HG03095 (cell line): ENCODE results near the gene OR2H2.
A peak's percentile ranks its signal among the peaks of the same experiment; 100 is the strongest.

Experiments used
- ATAC-seq: cut with Tn5 transposase; IDR thresholded peaks from one replicate; pipeline ENCODE4 v1.9.1; 2021; ENCODE audit warnings: moderate library complexity; ENCODE audit not compliant: unreplicated experiment

Gene OR2H2

DNA sequence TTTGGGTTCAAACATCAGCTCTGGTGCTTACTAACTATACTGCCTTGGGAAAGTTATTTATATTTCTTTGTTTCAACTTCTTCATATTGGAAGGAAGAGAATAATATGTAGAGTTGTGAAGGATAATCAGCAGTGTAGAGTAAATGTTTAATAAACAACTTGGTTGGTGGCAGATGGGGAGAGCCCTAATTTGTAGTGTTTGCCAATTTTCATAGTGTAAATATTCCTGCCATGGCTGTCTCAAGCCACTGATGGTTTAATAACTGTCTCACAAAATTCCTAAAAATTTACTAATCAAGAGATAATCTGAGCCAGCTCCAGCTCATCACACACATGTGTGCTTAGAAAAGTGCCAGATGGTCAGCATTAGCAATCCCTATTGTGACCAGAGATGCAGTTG lies at the start of gene OR2H2:
OR2H2 (plus strand) TSS at position 301 of the 400 bp plus-strand sequence. CDS start 2,824 bp downstream, outside the sequence.
- ATAC-seq: no peak

DNA sequence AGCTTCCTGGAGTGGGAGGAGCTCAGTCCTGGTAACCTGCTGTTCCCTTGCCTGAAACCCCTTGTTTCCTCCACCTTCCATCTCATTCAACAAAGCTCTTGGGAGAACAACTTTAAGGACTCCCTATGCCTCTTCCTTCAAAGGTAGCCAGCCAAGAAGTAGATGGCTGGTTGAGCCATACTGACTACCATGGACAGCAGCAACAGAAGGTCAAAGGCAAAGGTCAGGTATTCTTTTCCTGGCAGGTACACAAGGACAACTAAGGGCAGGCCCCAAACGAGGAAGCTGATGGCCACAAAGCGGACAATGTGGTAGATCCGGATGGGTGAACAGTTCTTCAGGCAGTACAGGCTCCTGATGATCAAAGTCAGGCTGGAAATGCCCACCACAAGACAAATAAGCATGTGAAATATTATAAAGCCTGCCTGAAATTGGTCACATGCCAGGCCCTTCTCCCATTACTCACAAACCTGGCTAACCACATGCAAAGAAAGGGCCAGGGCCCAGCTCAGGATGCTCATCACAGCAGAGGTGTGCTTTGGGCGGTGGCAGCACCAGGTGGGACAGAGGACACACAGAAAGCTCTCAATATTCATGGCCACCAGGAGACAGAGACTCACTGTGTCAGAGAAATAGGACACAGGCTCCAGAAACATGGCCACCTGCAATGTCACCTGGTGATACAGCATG lies 47.1 kb upstream of the OR2H2 start:
- ATAC-seq: no peak

DNA sequence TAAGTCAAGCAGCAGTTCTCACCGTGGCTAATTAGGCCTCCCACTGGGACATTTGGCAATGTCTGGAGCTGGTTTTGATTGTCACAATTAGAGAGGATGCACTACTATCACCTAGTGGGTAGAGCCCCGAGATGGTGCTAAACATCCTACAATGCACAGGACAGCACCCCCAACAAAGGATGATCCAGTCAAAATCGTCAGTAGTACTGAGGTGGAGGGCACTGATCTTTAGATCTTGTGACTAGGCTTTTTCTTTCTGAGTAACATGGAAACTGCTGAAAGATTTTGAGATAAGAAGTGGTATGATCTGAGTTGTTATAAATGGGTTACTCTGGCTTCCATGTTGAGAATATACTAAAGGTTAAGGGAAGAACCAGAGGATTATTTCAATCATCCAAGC lies 37.3 kb upstream of the OR2H2 start:
- ATAC-seq: no peak

GRCh38 chr6:29552512-29553051 lies 32.3 kb upstream of the OR2H2 start:
- ATAC-seq: no peak

- no peak for ATAC-seq
Measured at GRCh38 chr6:29553268-29554057, 31.5 kb upstream of the OR2H2 start.

- no peak for ATAC-seq
Measured at GRCh38 chr6:29554764-29555163, 30.2 kb upstream of the OR2H2 start.

GRCh38 chr6:29557320-29557719 lies 27.6 kb upstream of the OR2H2 start:
- no peak for ATAC-seq

- ATAC-seq: no peak
Measured at GRCh38 chr6:29558439-29559079, 26.4 kb upstream of the OR2H2 start.

DNA sequence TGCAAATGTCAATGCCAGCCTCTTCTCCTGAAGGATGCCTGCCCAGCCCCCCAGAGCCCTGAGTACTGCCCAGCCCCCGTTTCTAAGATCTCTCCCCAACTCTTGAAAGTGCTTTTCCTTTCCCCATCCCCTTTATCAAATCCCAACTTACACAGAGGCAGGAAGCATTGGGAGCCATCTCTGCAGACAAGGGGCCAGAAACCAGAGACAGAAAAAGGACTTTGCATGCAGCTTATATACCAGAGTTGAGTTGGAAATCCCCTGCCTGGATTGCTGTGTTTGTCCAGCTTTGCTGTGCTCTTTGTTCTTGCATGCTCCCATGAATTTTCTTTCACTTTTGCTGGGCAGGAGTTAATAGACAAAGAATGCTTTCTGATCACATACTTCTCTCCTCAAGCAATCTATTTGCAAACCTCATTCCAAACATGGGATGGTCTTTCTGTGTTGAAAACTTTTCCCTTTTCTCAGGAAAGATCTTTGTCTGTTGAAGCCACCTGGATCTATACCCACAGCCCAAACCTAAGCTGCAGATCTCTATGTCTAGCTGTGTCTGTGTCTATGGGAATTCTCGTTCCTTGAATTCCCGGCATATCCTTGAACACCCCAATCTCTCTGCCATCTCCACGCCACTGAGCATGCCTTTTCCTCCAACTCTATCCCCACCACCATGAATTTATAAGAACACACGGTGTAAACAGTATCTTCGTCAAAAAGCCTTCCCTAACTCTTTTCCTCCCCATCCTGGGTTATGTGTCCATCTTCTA lies 25.2 kb upstream of the OR2H2 start, which contains the start of gene UBD:
UBD (minus strand) TSS at position 209 of the 764 bp plus-strand sequence; CDS start at position 178, 31 bp downstream.
- ATAC-seq: no peak

DNA sequence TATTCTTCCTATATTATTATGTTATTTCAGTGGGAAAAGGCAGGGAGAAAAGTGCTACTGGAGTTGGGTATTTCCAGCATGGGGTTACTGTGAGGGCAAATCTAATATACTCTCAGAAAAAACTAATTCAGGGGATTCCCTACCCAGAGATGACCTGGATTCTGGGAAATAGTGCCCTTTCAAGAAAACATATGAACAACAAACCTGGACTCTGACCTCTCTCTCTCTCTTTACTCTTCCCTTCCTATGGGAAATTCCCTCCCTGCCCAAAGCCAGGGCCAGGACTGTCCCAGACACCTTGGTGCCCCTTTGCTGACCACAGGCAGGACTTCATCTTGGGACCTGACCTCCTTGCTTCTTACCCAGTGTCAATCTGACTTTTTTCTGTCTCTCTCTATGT lies 23.8 kb upstream of the OR2H2 start:
- no peak for ATAC-seq

DNA sequence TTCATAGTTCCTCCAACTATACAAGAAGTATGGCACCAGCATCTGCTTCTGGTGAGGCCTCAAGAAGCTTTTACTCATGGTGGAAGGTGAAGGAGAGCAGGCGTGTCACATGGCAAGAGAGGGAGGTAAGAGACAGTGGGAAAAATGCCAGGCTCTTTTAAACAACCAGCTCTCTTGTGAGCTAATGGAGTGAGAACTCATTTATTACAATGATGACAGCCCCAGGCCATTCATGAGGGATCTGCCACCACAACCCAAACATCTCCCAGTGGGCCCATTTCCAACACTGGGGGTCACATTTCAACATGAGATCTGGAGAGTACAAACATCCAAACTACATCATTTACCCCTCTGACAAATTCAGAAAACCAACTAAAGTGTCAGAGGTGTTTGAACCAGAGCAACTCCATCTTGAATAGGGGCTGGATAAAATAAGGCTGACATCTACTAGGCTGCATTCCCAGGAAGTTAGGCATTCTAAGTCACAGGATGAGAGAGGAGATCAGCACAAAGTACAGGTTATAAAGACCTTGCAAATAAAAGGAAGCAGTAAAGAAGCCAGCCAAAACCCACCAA lies 23.2 kb upstream of the OR2H2 start:
- ATAC-seq: no peak

DNA sequence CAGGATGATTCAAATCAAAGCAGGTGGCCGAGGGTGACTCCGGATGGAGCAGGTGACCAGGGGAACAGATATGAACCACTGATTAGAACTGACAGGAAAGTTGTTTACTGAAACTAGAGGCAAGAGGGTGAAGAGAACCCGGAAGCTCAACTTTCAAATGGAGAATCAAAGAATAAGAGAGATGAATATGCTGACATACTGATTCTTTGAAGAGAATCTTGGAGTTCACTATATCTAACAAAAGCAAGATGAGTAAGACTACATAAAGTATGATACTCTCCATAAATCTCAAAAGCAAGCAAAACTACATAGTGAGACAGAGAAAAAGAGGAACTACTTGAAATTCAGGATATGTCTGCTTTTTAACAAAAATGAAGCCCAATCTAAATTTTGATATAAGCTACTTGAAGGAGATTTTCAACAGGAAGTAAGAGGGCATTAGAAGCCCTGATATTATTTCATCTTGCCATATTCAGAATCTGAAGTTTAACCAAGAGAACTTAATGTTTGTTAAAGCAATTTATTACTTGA lies 21.4 kb upstream of the OR2H2 start:
- no peak for ATAC-seq

- ATAC-seq: peak; percentile 50
Measured at GRCh38 chr6:29564875-29565274, 20.0 kb upstream of the OR2H2 start.

- no peak for ATAC-seq
Measured at GRCh38 chr6:29566856-29567255, 18.1 kb upstream of the OR2H2 start.

- ATAC-seq: no peak
Measured at GRCh38 chr6:29567541-29567940, 17.4 kb upstream of the OR2H2 start.

DNA sequence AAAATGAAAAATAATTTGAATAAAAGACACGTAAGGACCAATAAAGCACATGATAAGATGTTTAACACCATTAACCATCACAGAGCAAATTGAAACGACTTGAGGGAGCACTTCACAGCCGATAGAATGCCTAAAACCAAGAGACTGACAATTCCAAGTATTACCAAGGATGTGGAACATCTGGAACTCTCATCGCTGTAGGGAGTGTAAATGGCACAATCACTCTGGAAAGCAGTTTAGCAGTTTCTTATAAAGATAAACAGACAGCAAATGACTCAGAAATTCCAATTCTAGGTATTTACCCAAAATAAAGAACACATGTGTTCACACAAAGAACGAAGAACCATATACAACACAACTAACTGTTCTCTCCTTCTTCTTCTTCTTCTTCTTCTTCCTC lies 16.9 kb upstream of the OR2H2 start:
- no peak for ATAC-seq

DNA sequence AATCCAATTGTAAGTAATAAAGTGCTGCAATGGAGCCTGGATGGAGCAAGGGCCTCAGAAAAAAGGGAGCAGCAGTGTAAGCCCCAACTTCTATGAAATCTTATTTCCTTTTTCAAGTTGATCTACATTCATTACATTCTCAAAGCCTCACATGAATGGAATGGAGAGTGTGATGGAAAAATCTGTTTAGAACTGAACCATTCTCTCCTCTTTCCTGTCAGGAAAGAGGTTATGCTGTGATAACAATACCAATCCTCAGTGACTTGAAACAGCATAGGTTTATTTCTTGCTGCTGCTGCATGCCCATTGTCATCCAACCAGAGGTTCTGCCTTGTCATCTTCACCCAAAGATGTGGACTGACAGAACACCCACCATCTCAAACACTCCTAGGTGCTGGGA lies 8.9 kb upstream of the OR2H2 start:
- no peak for ATAC-seq

- no peak for ATAC-seq
Measured at GRCh38 chr6:29577544-29577943, 7.4 kb upstream of the OR2H2 start.

GRCh38 chr6:29589423-29590048 lies 4.6 kb downstream of the OR2H2 start:
- ATAC-seq: no peak
